Gastroesophageal sphincter (tissue), 3 donors: Measurements from ENCODE around the gene SPEN.

Experiments used
- EP300 ChIP-seq: sonication (generic); formaldehyde crosslinking; IDR thresholded peaks from one replicate; pipeline ENCODE4 v1.6.1; 2017; ENCODE audit warnings: antibody characterized with exemption, mild to moderate bottlenecking
- TF ChIP-seq, protein P1 (sequence below), 4 experiments: fragments of 200-600 bp in 2 of 4; fragments of 450-650 bp in 2 of 4; sonication (generic) in 1 of 4; IDR thresholded peaks; one replicate each; pipeline ENCODE4 v1.5.1; 2017 to 2019; ENCODE audit warnings: antibody characterized with exemption in 4 of 4, mild to moderate bottlenecking in 2 of 4, moderate library complexity in 2 of 4

DNA sequence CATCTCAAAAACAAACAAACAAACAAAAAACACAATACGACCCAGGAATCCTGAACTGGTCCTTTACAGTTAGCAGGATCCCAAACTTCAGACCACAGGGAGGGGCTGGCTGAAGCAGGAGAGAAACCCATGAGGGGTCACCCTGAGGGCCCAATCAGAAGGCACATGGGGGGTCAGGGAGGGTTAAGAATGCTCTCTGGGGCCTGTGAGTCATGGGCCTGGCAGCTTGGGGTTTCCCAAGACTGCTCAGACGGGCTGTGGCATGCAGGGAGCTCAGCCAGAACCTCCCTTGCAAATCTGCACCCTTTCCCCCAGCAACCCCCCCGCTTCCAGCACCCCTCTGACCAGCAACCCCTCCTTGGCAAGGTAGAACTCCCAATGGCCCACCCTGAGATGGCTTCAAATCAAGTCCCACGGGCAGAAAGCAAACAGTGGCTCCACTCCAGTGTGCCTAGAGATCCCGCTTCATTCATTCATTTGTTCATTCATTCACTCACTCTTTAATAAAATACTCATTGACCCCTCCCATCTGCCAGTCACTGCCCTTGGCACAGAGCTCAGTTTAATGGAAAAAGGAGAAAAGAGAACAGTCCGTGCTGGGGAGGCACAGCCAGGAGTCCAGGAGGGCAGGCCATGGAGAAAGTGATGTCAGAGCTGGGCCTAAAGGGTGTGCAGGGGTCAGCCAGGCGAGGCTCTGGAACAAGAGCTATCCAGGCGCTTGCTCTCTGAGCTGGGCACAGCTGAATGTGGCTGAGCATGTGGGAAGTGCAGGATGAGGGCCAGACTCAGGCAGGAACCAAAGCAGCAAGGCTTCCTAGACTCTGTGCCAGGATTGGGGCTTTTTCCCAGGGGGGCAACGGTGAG is 48.3 kb upstream of the SPEN start:
- TF ChIP-seq, protein P1, sequence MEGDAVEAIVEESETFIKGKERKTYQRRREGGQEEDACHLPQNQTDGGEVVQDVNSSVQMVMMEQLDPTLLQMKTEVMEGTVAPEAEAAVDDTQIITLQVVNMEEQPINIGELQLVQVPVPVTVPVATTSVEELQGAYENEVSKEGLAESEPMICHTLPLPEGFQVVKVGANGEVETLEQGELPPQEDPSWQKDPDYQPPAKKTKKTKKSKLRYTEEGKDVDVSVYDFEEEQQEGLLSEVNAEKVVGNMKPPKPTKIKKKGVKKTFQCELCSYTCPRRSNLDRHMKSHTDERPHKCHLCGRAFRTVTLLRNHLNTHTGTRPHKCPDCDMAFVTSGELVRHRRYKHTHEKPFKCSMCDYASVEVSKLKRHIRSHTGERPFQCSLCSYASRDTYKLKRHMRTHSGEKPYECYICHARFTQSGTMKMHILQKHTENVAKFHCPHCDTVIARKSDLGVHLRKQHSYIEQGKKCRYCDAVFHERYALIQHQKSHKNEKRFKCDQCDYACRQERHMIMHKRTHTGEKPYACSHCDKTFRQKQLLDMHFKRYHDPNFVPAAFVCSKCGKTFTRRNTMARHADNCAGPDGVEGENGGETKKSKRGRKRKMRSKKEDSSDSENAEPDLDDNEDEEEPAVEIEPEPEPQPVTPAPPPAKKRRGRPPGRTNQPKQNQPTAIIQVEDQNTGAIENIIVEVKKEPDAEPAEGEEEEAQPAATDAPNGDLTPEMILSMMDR (IDR thresholded peaks at IDR 0.05) = no peak
- TF ChIP-seq EP300 = no peak
